DOHH2 (cell line): ENCODE measurements around the gene ARSD.

ENCODE experiments used
- H3F3A ChIP-seq: fragments of 200-600 bp; sonication (generic), shearing (Covaris generic); 2 replicates; pipeline ENCODE4 v1.6.0; 2016; ENCODE audit warnings: antibody characterized with exemption, mild to moderate bottlenecking; ENCODE audit not compliant: control insufficient read depth, insufficient read depth
- H3K27ac ChIP-seq: fragments of 200-600 bp; sonication (generic); 2 replicates; pipeline ENCODE4 v1.5.1; 2014; ENCODE audit warnings: low read depth, mild to moderate bottlenecking, low read length, moderate library complexity
- H3K27me3 ChIP-seq: fragments of 200-600 bp; sonication (generic); 2 replicates; pipeline ENCODE4 v1.6.1; 2014; ENCODE audit warnings: mild to moderate bottlenecking, low read length, mixed read lengths; ENCODE audit not compliant: control insufficient read depth
- H3K36me3 ChIP-seq: fragments of 200-600 bp; sonication (generic); 2 replicates; pipeline ENCODE4 v1.6.1; 2014; ENCODE audit warnings: mild to moderate bottlenecking, low read length, moderate library complexity, mixed read lengths; ENCODE audit not compliant: control insufficient read depth
- H3K4me1 ChIP-seq: fragments of 200-600 bp; sonication (generic); 2 replicates; pipeline ENCODE4 v1.6.1; 2014; ENCODE audit warnings: mild to moderate bottlenecking, low read length, mixed read lengths; ENCODE audit not compliant: control insufficient read depth
- H3K4me2 ChIP-seq: fragments of 200-600 bp; sonication (generic); 2 replicates; pipeline ENCODE4 v1.6.0; 2014; ENCODE audit warnings: mild to moderate bottlenecking, low read length, moderate library complexity
- H3K4me3 ChIP-seq: fragments of 200-600 bp; sonication (generic); 2 replicates; pipeline ENCODE4 v1.5.1; 2014; ENCODE audit warnings: mild to moderate bottlenecking, low read length, mixed read lengths
- H3K79me2 ChIP-seq: fragments of 200-600 bp; sonication (generic); 2 replicates; pipeline ENCODE4 v1.6.1; 2014; ENCODE audit warnings: mild to moderate bottlenecking, low read length, mixed read lengths; ENCODE audit not compliant: control insufficient read depth
- H3K9me2 ChIP-seq: fragments of 200-600 bp; sonication (generic); replicated peaks from 2 replicates; pipeline ENCODE4 v1.6.1; 2014; ENCODE audit warnings: mild to moderate bottlenecking, low read length, mixed read lengths; ENCODE audit not compliant: control insufficient read depth
- H3K9me3 ChIP-seq: fragments of 200-600 bp; sonication (generic); 2 replicates; pipeline ENCODE4 v1.6.1; 2014; ENCODE audit warnings: antibody characterized with exemption, low read length, mixed read lengths; ENCODE audit not compliant: control insufficient read depth, insufficient read depth
- H4K20me1 ChIP-seq: fragments of 200-600 bp; sonication (generic); 2 replicates; pipeline ENCODE4 v1.6.0; 2014; ENCODE audit warnings: low read depth, mild to moderate bottlenecking, antibody characterized with exemption, low read length, moderate library complexity; ENCODE audit not compliant: control insufficient read depth, insufficient read depth
- CTCF ChIP-seq: fragments of 200-600 bp; sonication (generic); IDR thresholded peaks from one replicate; pipeline ENCODE4 v1.5.1; 2014; ENCODE audit warnings: antibody characterized with exemption, mild to moderate bottlenecking, low read depth, low read length; ENCODE audit not compliant: poor library complexity, severe bottlenecking
- EZH2phosphoT487 ChIP-seq: fragments of 200-600 bp; sonication (generic); IDR thresholded peaks from 2 replicates; pipeline ENCODE4 v1.6.1; 2017; ENCODE audit warnings: borderline replicate concordance, mild to moderate bottlenecking, antibody characterized with exemption, low read length, moderate library complexity, mixed read lengths

The ARSD gene

GRCh38 chrX:2867206-2867605 is 61.9 kb downstream of the ARSD start:
- Histone ChIP-seq H3K4me3 (no peak overlapping the region), H3K27ac (no peak overlapping the region), H3K79me2 (no peaks in the 10 kb centered on the region), H3K9me2 (no peaks in the 10 kb centered on the region), H3K9me3 (no peaks in the 10 kb centered on the region), H4K20me1 (no peaks in the 10 kb centered on the region), H3K4me1 (no peaks in the 10 kb centered on the region), H3F3A (no peaks in the 10 kb centered on the region), H3K27me3 (no peaks in the 10 kb centered on the region), H3K4me2 (no peak overlapping the region), H3K36me3 (no peaks in the 10 kb centered on the region)
- TF ChIP-seq EZH2phosphoT487, result no peak
- no peak for TF ChIP-seq CTCF

DNA sequence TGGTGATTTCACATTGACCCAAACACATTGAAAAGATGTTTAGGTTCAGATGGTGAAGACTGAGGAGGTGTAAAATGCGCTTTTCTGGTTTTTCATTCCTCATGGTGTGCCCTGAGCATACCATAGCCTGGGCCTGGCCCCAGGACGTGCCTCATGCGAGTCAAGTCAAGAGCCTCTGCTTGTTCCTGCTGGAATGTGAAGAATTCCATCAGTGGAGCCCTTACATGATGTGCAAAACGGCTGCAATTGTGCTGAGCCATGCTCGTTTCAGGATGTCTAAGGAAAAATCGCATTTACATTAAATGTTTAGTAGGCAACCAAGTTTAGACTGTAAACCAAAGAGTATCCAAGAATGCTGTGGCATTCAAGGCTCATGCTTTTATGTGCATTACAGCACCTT is 65.5 kb downstream of the ARSD start:
- Histone ChIP-seq H3K79me2 (no peaks in the 10 kb centered on the region), H3K4me3 (no peak overlapping the region), H3K9me3 (no peaks in the 10 kb centered on the region), H3K27ac (no peak overlapping the region), H3K9me2 (no peaks in the 10 kb centered on the region), H4K20me1 (no peaks in the 10 kb centered on the region), H3F3A (no peaks in the 10 kb centered on the region), H3K36me3 (no peaks in the 10 kb centered on the region), H3K4me1 (no peaks in the 10 kb centered on the region), H3K4me2 (no peak overlapping the region), H3K27me3 (no peaks in the 10 kb centered on the region)
- TF ChIP-seq CTCF, result no peak
- TF ChIP-seq EZH2phosphoT487, result no peak

DNA sequence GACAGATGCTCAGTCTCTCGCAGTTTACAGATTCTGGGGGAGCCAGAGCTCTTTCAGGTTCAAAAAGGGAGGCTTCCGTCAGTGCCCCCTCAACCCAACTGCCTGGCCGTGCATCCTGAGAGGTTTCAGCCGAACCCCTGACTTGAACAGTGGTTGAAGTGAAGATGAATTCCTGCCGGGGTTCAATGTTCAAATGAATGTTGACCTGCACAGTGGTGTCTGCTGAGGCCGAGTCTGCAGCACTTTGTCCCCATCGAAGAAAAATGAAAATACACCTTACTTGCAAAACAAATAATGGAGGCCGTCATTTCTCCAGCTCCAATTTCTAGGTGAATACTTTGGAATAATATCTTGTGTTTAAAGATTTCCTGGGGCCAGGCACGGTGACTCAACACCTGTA is 66.7 kb downstream of the ARSD start:
- Histone ChIP-seq H3K27ac (no peak overlapping the region), H3K4me3 (no peak overlapping the region), H3K9me3 (no peaks in the 10 kb centered on the region), H3K79me2 (no peaks in the 10 kb centered on the region), H3K27me3 (no peaks in the 10 kb centered on the region), H4K20me1 (no peaks in the 10 kb centered on the region), H3K4me2 (no peak overlapping the region), H3K9me2 (no peaks in the 10 kb centered on the region), H3K36me3 (no peaks in the 10 kb centered on the region), H3F3A (no peaks in the 10 kb centered on the region), H3K4me1 (no peaks in the 10 kb centered on the region)
- TF ChIP-seq EZH2phosphoT487, result no peak
- no peak for TF ChIP-seq CTCF
